Bronchus fibroblast of lung (primary cell): Measurements from ENCODE around the gene PLA2G4A. TPM values are rescaled to one million over a fixed set of nuclear protein-coding genes. Genes with fewer than 3 reads are reported as not detected.

Experiments
- total RNA-seq: library from RNA; depleted of rRNA; stranded (reverse); fragments of >200 nt; gene quantifications from 2 replicates; pipeline ENCODE4 v1.2.3, GENCODE V29; 2015

The PLA2G4A gene
- total RNA-seq = 1.9 and 2.0 TPM in 2 replicates

DNA sequence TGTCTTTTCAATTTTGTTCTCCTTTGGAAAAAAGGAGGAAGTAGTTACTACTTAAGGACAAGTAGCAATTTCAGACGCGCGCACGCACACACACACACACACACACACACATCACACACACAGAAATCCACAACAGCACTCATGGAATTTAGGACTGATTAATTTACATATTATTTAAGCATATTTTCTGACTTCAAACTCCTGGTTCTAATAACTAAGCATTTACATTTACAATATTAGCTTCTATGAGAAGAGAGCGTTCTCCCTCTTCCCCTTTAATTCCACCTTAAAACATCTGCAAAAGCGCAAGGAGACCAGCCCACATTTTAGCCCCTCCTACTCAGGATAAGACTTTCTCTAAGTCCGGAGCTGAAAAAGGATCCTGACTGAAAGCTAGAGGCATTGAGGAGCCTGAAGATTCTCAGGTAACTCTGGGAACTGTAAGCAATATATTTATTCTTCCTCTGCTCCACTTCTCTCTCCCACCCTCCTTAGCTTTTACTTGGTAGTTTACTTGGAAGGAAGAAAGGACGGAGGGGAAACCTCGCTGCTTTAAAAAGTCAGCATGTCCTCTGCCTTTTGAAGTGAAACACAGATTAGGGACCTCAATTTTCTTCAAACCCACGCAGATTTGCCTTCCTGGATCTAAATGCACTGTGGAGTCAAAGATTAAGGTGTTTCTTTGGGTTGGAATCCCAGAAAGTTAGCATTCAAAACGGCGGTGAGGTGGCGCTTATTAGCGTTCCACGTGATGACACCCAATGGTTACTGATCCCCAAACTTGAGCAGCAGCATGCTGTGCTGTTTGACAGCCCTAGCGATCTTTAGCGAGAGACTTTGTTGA is at the start of gene PLA2G4A:
Gene PLA2G4A, plus strand, starts transcription at position 339 of the 844 bp plus-strand sequence. CDS start 25,406 bp downstream, outside the sequence.

Other genes starting within 250 kb of the PLA2G4A start
- 0.17 and 0.45 TPM in 2 replicates for gene PTGS2, start 148.5 kb upstream of the PLA2G4A start, total RNA-seq